T-cell (primary cell): ENCODE results near the gene SIRPG. TPM values are rescaled to one million over a fixed set of nuclear protein-coding genes. Genes with fewer than 3 reads are reported as not detected.
A peak's percentile ranks its signal among the peaks of the same experiment; 100 is the strongest.

ENCODE experiments used
- ATAC-seq, 4 experiments: fragments of 200-7000 bp in 3 of 4; fragments of 150-1000 bp in 1 of 4; cut with Tn5 transposase; replicated peaks in 1 of 4; 1 replicate in 3 of 4; 2 replicates in 1 of 4; pipeline ENCODE4 v1.10.0; 2021; ENCODE audit warnings: moderate library complexity in 3 of 4, mild to moderate bottlenecking in 2 of 4, moderate number of reproducible peaks in 1 of 4
- CTCF ChIA-PET, 2 donors: fragments of 300-600 bp; sonication (Branson Sonifier 250); formaldehyde crosslinking; loops; one replicate each; lab custom pipeline; 2022; ENCODE audit warnings: antibody characterized with exemption in 2 of 2; lab: Charles Lee
- POLR2A ChIA-PET, 2 donors: fragments of 300-600 bp; sonication (Branson Sonifier 250); formaldehyde crosslinking; loops; one replicate each; lab custom pipeline; 2022; ENCODE audit warnings: antibody characterized with exemption in 2 of 2; lab: Charles Lee
- DNase-seq, 35 experiments: peaks; one replicate each; pipeline versions ENCODE4 v3.0.0 to v3.0.0-alpha.2; 2013 to 2023
- H3K27ac ChIP-seq: one replicate; pipeline ENCODE4 v1.5.1; 2013; ENCODE audit warnings: low read length
- H3K27me3 ChIP-seq, 2 experiments: replicated peaks in 1 of 2; 1 replicate in 1 of 2; 2 replicates in 1 of 2; pipeline versions ENCODE4 v1.6.1 to v1.7.0; 2013; ENCODE audit warnings: low read length in 1 of 2, mixed read lengths in 1 of 2; ENCODE audit not compliant: control insufficient read depth in 2 of 2, insufficient read depth in 2 of 2; ENCODE audit errors: extremely low read depth in 1 of 2
- H3K36me3 ChIP-seq, 2 donors: 1 replicate in 1 of 2; 2 replicates in 1 of 2; pipeline versions ENCODE4 v1.6.1 to v1.7.0; 2013; ENCODE audit warnings: low read length in 1 of 2; ENCODE audit not compliant: control insufficient read depth in 2 of 2, insufficient read depth in 1 of 2; ENCODE audit errors: extremely low read depth in 1 of 2
- H3K4me1 ChIP-seq, 2 experiments: 1 replicate in 1 of 2; 2 replicates in 1 of 2; pipeline versions ENCODE4 v1.6.1 to v1.7.0; 2013; ENCODE audit warnings: low read length in 2 of 2, mixed read lengths in 1 of 2; ENCODE audit not compliant: insufficient read depth in 2 of 2, control insufficient read depth in 1 of 2; ENCODE audit errors: extremely low read depth in 1 of 2
- H3K4me3 ChIP-seq, 2 donors: 1 replicate in 1 of 2; 2 replicates in 1 of 2; pipeline versions ENCODE4 v1.5.1 to v1.7.0; 2013; ENCODE audit warnings: mild to moderate bottlenecking in 2 of 2, low read length in 1 of 2, moderate library complexity in 1 of 2; ENCODE audit not compliant: control insufficient read depth in 1 of 2; ENCODE audit errors: extremely low read depth in 1 of 2
- H3K9me3 ChIP-seq: 2 replicates; pipeline ENCODE4 v1.7.0; 2013
- H3K27ac Mint-ChIP-seq, 2 donors: one replicate each; pipeline ENCODE4 v1.8.0; 2020 to 2021; ENCODE audit warnings: mild to moderate bottlenecking in 2 of 2, mixed read lengths in 2 of 2
- H3K27me3 Mint-ChIP-seq, 2 donors: one replicate each; pipeline ENCODE4 v1.8.0; 2021 to 2022; ENCODE audit warnings: mixed read lengths in 2 of 2
- H3K36me3 Mint-ChIP-seq: one replicate; pipeline ENCODE4 v1.8.0; 2021; ENCODE audit warnings: mixed read lengths
- H3K4me1 Mint-ChIP-seq, 3 donors: one replicate each; pipeline ENCODE4 v1.8.0; 2020 to 2022; ENCODE audit warnings: mixed read lengths in 3 of 3, mild to moderate bottlenecking in 1 of 3
- H3K4me3 Mint-ChIP-seq, 3 donors: one replicate each; pipeline ENCODE4 v1.8.0; 2020 to 2022; ENCODE audit warnings: mild to moderate bottlenecking in 3 of 3, mixed read lengths in 3 of 3, moderate library complexity in 3 of 3
- H3K9me3 Mint-ChIP-seq, 3 donors: one replicate each; pipeline ENCODE4 v1.8.0; 2020 to 2022; ENCODE audit warnings: mixed read lengths in 3 of 3
- WGBS: methylation state at CpG from one replicate; pipeline ENCODE4 v1.1.5; 2013; ENCODE audit warnings: missing lambda C conversion rate; ENCODE audit not compliant: insufficient coverage; 5-methylcytosine and 5-hydroxymethylcytosine counted together
- total RNA-seq, 35 experiments: library from RNA in 6 of 35; stranded (reverse) in 6 of 35; fragments of 120-200 nt in 1 of 35; gene quantifications; one replicate each; pipeline versions ENCODE4 v1.2.1 to v1.2.4 and lab custom pipeline; 2013 to 2026

Gene SIRPG
- total RNA-seq, 5 donors from 2014 or later (not counting 1 experiment from before 2014, with no cell fraction given): 25.4 to 59.5 (median 28.6) TPM

DNA sequence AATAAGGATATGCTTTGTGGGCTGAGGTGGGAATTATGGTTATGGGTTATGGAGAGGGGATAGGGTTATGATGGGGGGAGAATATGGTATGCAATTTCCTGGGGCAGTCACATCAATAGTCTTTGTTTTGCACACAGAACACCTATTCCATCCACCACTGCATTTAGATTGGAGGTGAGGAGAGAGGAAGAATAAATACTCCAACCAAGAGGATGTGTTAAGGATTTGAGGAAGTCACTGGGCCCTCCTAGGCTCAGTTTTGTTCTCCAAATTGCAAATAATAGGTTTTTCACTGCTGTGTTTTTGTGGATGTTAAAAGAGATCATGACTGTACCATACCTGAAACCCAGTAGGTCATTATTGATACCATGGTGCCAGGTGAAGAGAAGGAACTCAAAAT, 29.5 kb upstream of the SIRPG start:
- POLR2A ChIA-PET: no interaction called here
- Histone ChIP-seq H3K27me3 (no peaks in the 10 kb centered on the region), H3K4me3 (no peak overlapping the region), H3K9me3 (no peaks in the 10 kb centered on the region), H3K36me3 (no peaks in the 10 kb centered on the region), H3K4me1 (peaks cover 13 to 19% of the 10 kb centered on the region in 2 experiments), H3K27ac (peak overlapping the region; percentile 50)
- peaks cover 18% of the 10 kb centered on the region for H3K36me3 Mint-ChIP-seq
- H3K9me3 Mint-ChIP-seq: peaks cover 3 to 17% (median 9%) of the 10 kb centered on the region in 3 donors
- H3K4me3 Mint-ChIP-seq: peak overlapping the region in 2 of 3 donors; percentile 84 to 96
- H3K27ac Mint-ChIP-seq: peak overlapping the region; percentile 92 to 97
- CTCF ChIA-PET: interaction anchor here in 1 of 2 donors (1.2 kb wide), 1 partner anchor 47 kb away, joined by 3 read pairs; no protein-coding TSS in a partner anchor
- H3K4me1 Mint-ChIP-seq: peaks cover 61 to 79% (median 68%) of the 10 kb centered on the region in 3 donors
- no peaks in the 10 kb centered on the region for H3K27me3 Mint-ChIP-seq
- ATAC-seq (no peak), DNase-seq (no peak)

GRCh38 chr20:1686151-1686748, 28.7 kb upstream of the SIRPG start:
- H3K4me3 Mint-ChIP-seq: peak overlapping the region; percentile 79 to 96 (median 84)
- peaks cover 16% of the 10 kb centered on the region for H3K36me3 Mint-ChIP-seq
- peak in 1 of 35 experiments; percentile 40 for DNase-seq
- ChIA-PET CTCF (no interaction called here), POLR2A (no interaction called here)
- Histone ChIP-seq H3K27ac (peak overlapping the region; percentile 50), H3K4me1 (peaks cover 13 to 19% of the 10 kb centered on the region in 2 experiments), H3K36me3 (no peaks in the 10 kb centered on the region), H3K4me3 (peak overlapping the region; percentile 38 to 57), H3K9me3 (no peaks in the 10 kb centered on the region), H3K27me3 (no peaks in the 10 kb centered on the region)
- H3K27ac Mint-ChIP-seq: peak overlapping the region; percentile 92 to 97
- peaks cover 0 to 12% (median 9%) of the 10 kb centered on the region in 3 donors for H3K9me3 Mint-ChIP-seq
- ATAC-seq: peak; percentile 73 to 81 (median 78)
- 35% methylated on average over 2 of the region's 3 CpGs for WGBS
- H3K27me3 Mint-ChIP-seq: no peaks in the 10 kb centered on the region
- H3K4me1 Mint-ChIP-seq: peaks cover 63 to 84% (median 66%) of the 10 kb centered on the region in 3 donors

- WGBS: 83% methylated on average over 1 of the region's 5 CpGs
- no peaks in the 10 kb centered on the region for H3K9me3 ChIP-seq
- no peaks in the 10 kb centered on the region for H3K27me3 ChIP-seq
- Mint-ChIP-seq H3K4me1 (peaks cover 69 to 89% (median 73%) of the 10 kb centered on the region in 3 donors), H3K4me3 (peak overlapping the region; percentile 79 to 96 (median 84)), H3K9me3 (peaks cover 0 to 12% (median 8%) of the 10 kb centered on the region in 3 donors), H3K27ac (peak overlapping the region; percentile 92 to 97), H3K36me3 (peaks cover 16% of the 10 kb centered on the region), H3K27me3 (no peaks in the 10 kb centered on the region)
- peak; percentile 56 to 70 (median 58) for ATAC-seq
- CTCF ChIA-PET: no interaction called here
- POLR2A ChIA-PET: interaction anchor here in 1 of 2 donors (0.6 kb wide), 1 partner anchor 55 kb away, joined by 3 read pairs; no protein-coding TSS in a partner anchor
- no peaks in the 10 kb centered on the region for H3K36me3 ChIP-seq
- DNase-seq: peak in 1 of 35 experiments; percentile 28
- peak overlapping the region; percentile 50 for H3K27ac ChIP-seq
- H3K4me1 ChIP-seq: peaks cover 16 to 19% of the 10 kb centered on the region in 2 experiments
- H3K4me3 ChIP-seq: peak overlapping the region; percentile 38 to 57
Observed at GRCh38 chr20:1685304-1686052, 27.9 kb upstream of the SIRPG start.

GRCh38 chr20:1684872-1685271, 27.3 kb upstream of the SIRPG start:
- Histone ChIP-seq H3K27me3 (no peaks in the 10 kb centered on the region), H3K4me1 (peaks cover 16 to 19% of the 10 kb centered on the region in 2 experiments), H3K36me3 (no peaks in the 10 kb centered on the region), H3K4me3 (peak overlapping the region; percentile 38 to 57), H3K27ac (peak overlapping the region; percentile 50), H3K9me3 (no peaks in the 10 kb centered on the region)
- CTCF ChIA-PET: interaction anchor here (0.6 to 0.7 kb wide), 3 partner anchors 18 to 1341 kb away, joined by 3 to 4 read pairs (median 3); no protein-coding TSS in a partner anchor
- Mint-ChIP-seq H3K27me3 (no peaks in the 10 kb centered on the region), H3K4me1 (peaks cover 74 to 89% (median 78%) of the 10 kb centered on the region in 3 donors), H3K9me3 (peaks cover 0 to 12% (median 8%) of the 10 kb centered on the region in 3 donors), H3K36me3 (peaks cover 16% of the 10 kb centered on the region), H3K4me3 (peak overlapping the region; percentile 79 to 96 (median 84)), H3K27ac (peak overlapping the region; percentile 92 to 97)
- DNase-seq (no peak), ATAC-seq (peak in 2 of 4 experiments; percentile 24 to 26)
- WGBS: 55% methylated on average over 1 of the region's 1 CpG
- POLR2A ChIA-PET: no interaction called here

GRCh38 chr20:1676650-1677049, 19.1 kb upstream of the SIRPG start:
- Histone ChIP-seq H3K27me3 (no peaks in the 10 kb centered on the region), H3K4me1 (peaks cover 52 to 58% of the 10 kb centered on the region in 2 experiments), H3K4me3 (no peak overlapping the region), H3K36me3 (no peaks in the 10 kb centered on the region), H3K27ac (peak overlapping the region; percentile 25), H3K9me3 (no peaks in the 10 kb centered on the region)
- ATAC-seq: no peak
- Mint-ChIP-seq H3K4me1 (peaks cover 91 to 94% (median 93%) of the 10 kb centered on the region in 3 donors), H3K36me3 (peaks cover 16% of the 10 kb centered on the region), H3K4me3 (peak overlapping the region; percentile 67 to 71 (median 67)), H3K9me3 (peaks cover 0 to 1% (median 0%) of the 10 kb centered on the region in 3 donors), H3K27me3 (no peaks in the 10 kb centered on the region), H3K27ac (peak overlapping the region; percentile 90 to 98)
- no peak for DNase-seq
- CTCF ChIA-PET: interaction anchor here in 1 of 2 donors (1.4 kb wide), 1 partner anchor 57 kb away, joined by 3 read pairs; no protein-coding TSS in a partner anchor
- POLR2A ChIA-PET: interaction anchor here in 1 of 2 donors (0.6 kb wide), 1 partner anchor 47 kb away, joined by 3 read pairs; no protein-coding TSS in a partner anchor
- WGBS: 64% methylated on average over 5 of the region's 6 CpGs
